Measurements from ENCODE around the gene CDH2. TPM values are rescaled to one million over a fixed set of nuclear protein-coding genes. Genes with fewer than 3 reads are reported as not detected.
A peak's percentile ranks its signal among the peaks of the same experiment; 100 is the strongest.

CDH2 gene
- 0.14 TPM for polyA plus RNA-seq (2012; ENCODE audit: low read depth, missing spikeins)

GRCh38 chr18:28176948-28177827, at the start of gene CDH2:
Gene CDH2, minus strand, starts transcription at chr18:28177130. Its CDS starts 108 bp downstream, at chr18:28177022.
- DNase-seq (ENCODE audit: insufficient read length, low spot score) (peak; percentile 39), FAIRE-seq (no peak)
- TF ChIP-seq SPI1 (IDR thresholded peaks at IDR 0.05; ENCODE audit: low read depth, low read length) (no peak), POU2F2 (IDR thresholded peaks at IDR 0.05; ENCODE audit: low read depth, low read length) (no peak), POLR2AphosphoS5 (IDR thresholded peaks at IDR 0.05; ENCODE audit: low read depth, low read length) (no peak), TAF1 (IDR thresholded peaks at IDR 0.05; ENCODE audit: low read depth, low read length) (no peak), POLR2A (IDR thresholded peaks at IDR 0.05; ENCODE audit: low read depth, low read length) (no peak), PAX5 (IDR thresholded peaks at IDR 0.05; ENCODE audit: insufficient read depth, low read length, severe bottlenecking) (no peak)

- FAIRE-seq (no peak), DNase-seq (ENCODE audit: insufficient read length, low spot score) (no peak)
- TF ChIP-seq TAF1 (IDR thresholded peaks at IDR 0.05; ENCODE audit: low read depth, low read length) (no peak), POLR2AphosphoS5 (IDR thresholded peaks at IDR 0.05; ENCODE audit: low read depth, low read length) (no peak), POLR2A (IDR thresholded peaks at IDR 0.05; ENCODE audit: low read depth, low read length) (no peak), POU2F2 (IDR thresholded peaks at IDR 0.05; ENCODE audit: low read depth, low read length) (no peak), SPI1 (IDR thresholded peaks at IDR 0.05; ENCODE audit: low read depth, low read length) (no peak), PAX5 (IDR thresholded peaks at IDR 0.05; ENCODE audit: insufficient read depth, low read length, severe bottlenecking) (no peak)
These were observed 35.1 kb upstream of the CDH2 start for GRCh38 chr18:28212060-28212459.

GRCh38 chr18:28208712-28209265, 31.9 kb upstream of the CDH2 start:
- TF ChIP-seq POU2F2 (IDR thresholded peaks at IDR 0.05; ENCODE audit: low read depth, low read length), result no peak
- no peak for TF ChIP-seq PAX5 (IDR thresholded peaks at IDR 0.05; ENCODE audit: insufficient read depth, low read length, severe bottlenecking)
- TF ChIP-seq TAF1 (IDR thresholded peaks at IDR 0.05; ENCODE audit: low read depth, low read length), result no peak
- TF ChIP-seq POLR2A (IDR thresholded peaks at IDR 0.05; ENCODE audit: low read depth, low read length), result no peak
- TF ChIP-seq SPI1 (IDR thresholded peaks at IDR 0.05; ENCODE audit: low read depth, low read length), result no peak
- no peak for TF ChIP-seq POLR2AphosphoS5 (IDR thresholded peaks at IDR 0.05; ENCODE audit: low read depth, low read length)
- DNase-seq (ENCODE audit: insufficient read length, low spot score) (no peak), FAIRE-seq (no peak)

GRCh38 chr18:28208268-28208667, 31.3 kb upstream of the CDH2 start:
- FAIRE-seq, result no peak

GRCh38 chr18:28204154-28204553, 27.2 kb upstream of the CDH2 start:
- TF ChIP-seq POLR2AphosphoS5 (IDR thresholded peaks at IDR 0.05; ENCODE audit: low read depth, low read length) (no peak), POU2F2 (IDR thresholded peaks at IDR 0.05; ENCODE audit: low read depth, low read length) (no peak), POLR2A (IDR thresholded peaks at IDR 0.05; ENCODE audit: low read depth, low read length) (no peak), TAF1 (IDR thresholded peaks at IDR 0.05; ENCODE audit: low read depth, low read length) (no peak), PAX5 (IDR thresholded peaks at IDR 0.05; ENCODE audit: insufficient read depth, low read length, severe bottlenecking) (no peak), SPI1 (IDR thresholded peaks at IDR 0.05; ENCODE audit: low read depth, low read length) (no peak)
- DNase-seq (ENCODE audit: insufficient read length, low spot score) (no peak), FAIRE-seq (no peak)

More at GRCh38 chr18:28208268-28208667, 31.3 kb upstream of the CDH2 start:
- DNase-seq (ENCODE audit: insufficient read length, low spot score), result no peak
- TF ChIP-seq POU2F2 (IDR thresholded peaks at IDR 0.05; ENCODE audit: low read depth, low read length) (no peak), PAX5 (IDR thresholded peaks at IDR 0.05; ENCODE audit: insufficient read depth, low read length, severe bottlenecking) (no peak), TAF1 (IDR thresholded peaks at IDR 0.05; ENCODE audit: low read depth, low read length) (no peak), SPI1 (IDR thresholded peaks at IDR 0.05; ENCODE audit: low read depth, low read length) (no peak), POLR2AphosphoS5 (IDR thresholded peaks at IDR 0.05; ENCODE audit: low read depth, low read length) (no peak), POLR2A (IDR thresholded peaks at IDR 0.05; ENCODE audit: low read depth, low read length) (no peak)

- DNase-seq (ENCODE audit: insufficient read length, low spot score) (no peak), FAIRE-seq (no peak)
- TF ChIP-seq POLR2AphosphoS5 (IDR thresholded peaks at IDR 0.05; ENCODE audit: low read depth, low read length) (no peak), POU2F2 (IDR thresholded peaks at IDR 0.05; ENCODE audit: low read depth, low read length) (no peak), PAX5 (IDR thresholded peaks at IDR 0.05; ENCODE audit: insufficient read depth, low read length, severe bottlenecking) (no peak), TAF1 (IDR thresholded peaks at IDR 0.05; ENCODE audit: low read depth, low read length) (no peak), POLR2A (IDR thresholded peaks at IDR 0.05; ENCODE audit: low read depth, low read length) (no peak)
These were observed 24.1 kb upstream of the CDH2 start for GRCh38 chr18:28201056-28201455.

- no peak for FAIRE-seq
- TF ChIP-seq POLR2AphosphoS5 (IDR thresholded peaks at IDR 0.05; ENCODE audit: low read depth, low read length), result no peak
- no peak for TF ChIP-seq PAX5 (IDR thresholded peaks at IDR 0.05; ENCODE audit: insufficient read depth, low read length, severe bottlenecking)
- TF ChIP-seq SPI1 (IDR thresholded peaks at IDR 0.05; ENCODE audit: low read depth, low read length), result no peak
- TF ChIP-seq TAF1 (IDR thresholded peaks at IDR 0.05; ENCODE audit: low read depth, low read length), result no peak
- no peak for TF ChIP-seq POU2F2 (IDR thresholded peaks at IDR 0.05; ENCODE audit: low read depth, low read length)
- TF ChIP-seq POLR2A (IDR thresholded peaks at IDR 0.05; ENCODE audit: low read depth, low read length), result no peak
These were observed 21.7 kb upstream of the CDH2 start for GRCh38 chr18:28198620-28199019.

GRCh38 chr18:28193177-28193778, 16.3 kb upstream of the CDH2 start:
- no peak for TF ChIP-seq PAX5 (IDR thresholded peaks at IDR 0.05; ENCODE audit: insufficient read depth, low read length, severe bottlenecking)
- no peak for TF ChIP-seq POU2F2 (IDR thresholded peaks at IDR 0.05; ENCODE audit: low read depth, low read length)
- TF ChIP-seq POLR2A (IDR thresholded peaks at IDR 0.05; ENCODE audit: low read depth, low read length), result no peak
- TF ChIP-seq TAF1 (IDR thresholded peaks at IDR 0.05; ENCODE audit: low read depth, low read length), result no peak
- no peak for TF ChIP-seq POLR2AphosphoS5 (IDR thresholded peaks at IDR 0.05; ENCODE audit: low read depth, low read length)
- no peak for TF ChIP-seq SPI1 (IDR thresholded peaks at IDR 0.05; ENCODE audit: low read depth, low read length)
- DNase-seq (ENCODE audit: insufficient read length, low spot score) (no peak), FAIRE-seq (no peak)

More at GRCh38 chr18:28198620-28199019, 21.7 kb upstream of the CDH2 start:
- DNase-seq (ENCODE audit: insufficient read length, low spot score), result no peak

Data from GM12891 (cell line).